Ishikawa (cell line): Measurements from ENCODE around the gene POLG2.

Experiments used
- CREB1 ChIP-seq: IDR thresholded peaks from 2 replicates; pipeline ENCODE4 v1.6.1; 2012; ENCODE audit warnings: low read depth
- EGR1 ChIP-seq: IDR thresholded peaks from 2 replicates; pipeline ENCODE4 v1.6.1; 2012
- EP300 ChIP-seq: IDR thresholded peaks from 2 replicates; pipeline ENCODE4 v1.6.1; 2012; ENCODE audit warnings: borderline replicate concordance
- MAX ChIP-seq: IDR thresholded peaks from 2 replicates; pipeline ENCODE4 v1.6.1; 2012
- REST ChIP-seq: IDR thresholded peaks from 2 replicates; pipeline ENCODE4 v1.6.1; 2012; ENCODE audit warnings: low read depth, mild to moderate bottlenecking
- TAF1 ChIP-seq: IDR thresholded peaks from 2 replicates; pipeline ENCODE4 v1.6.1; 2012; ENCODE audit warnings: low read depth, mild to moderate bottlenecking
- USF1 ChIP-seq: IDR thresholded peaks from 2 replicates; pipeline ENCODE4 v1.6.1; 2012

GRCh38 chr17:64494121-64494520, 2.7 kb downstream of the POLG2 start:
- TF ChIP-seq CREB1 = no peak
- TF ChIP-seq REST = no peak
- TF ChIP-seq MAX = no peak
- no peak for TF ChIP-seq EP300
- TF ChIP-seq TAF1 = no peak
- no peak for TF ChIP-seq USF1
- no peak for TF ChIP-seq EGR1
